ENCODE data around the gene ASGR2.
"Not testable (repeated sequence)": the region's sequence is repeated elsewhere in the genome, so short reads cannot be mapped to it uniquely, and the experiment has no call there.

Gene ASGR2, protein sequence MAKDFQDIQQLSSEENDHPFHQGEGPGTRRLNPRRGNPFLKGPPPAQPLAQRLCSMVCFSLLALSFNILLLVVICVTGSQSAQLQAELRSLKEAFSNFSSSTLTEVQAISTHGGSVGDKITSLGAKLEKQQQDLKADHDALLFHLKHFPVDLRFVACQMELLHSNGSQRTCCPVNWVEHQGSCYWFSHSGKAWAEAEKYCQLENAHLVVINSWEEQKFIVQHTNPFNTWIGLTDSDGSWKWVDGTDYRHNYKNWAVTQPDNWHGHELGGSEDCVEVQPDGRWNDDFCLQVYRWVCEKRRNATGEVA

DNA sequence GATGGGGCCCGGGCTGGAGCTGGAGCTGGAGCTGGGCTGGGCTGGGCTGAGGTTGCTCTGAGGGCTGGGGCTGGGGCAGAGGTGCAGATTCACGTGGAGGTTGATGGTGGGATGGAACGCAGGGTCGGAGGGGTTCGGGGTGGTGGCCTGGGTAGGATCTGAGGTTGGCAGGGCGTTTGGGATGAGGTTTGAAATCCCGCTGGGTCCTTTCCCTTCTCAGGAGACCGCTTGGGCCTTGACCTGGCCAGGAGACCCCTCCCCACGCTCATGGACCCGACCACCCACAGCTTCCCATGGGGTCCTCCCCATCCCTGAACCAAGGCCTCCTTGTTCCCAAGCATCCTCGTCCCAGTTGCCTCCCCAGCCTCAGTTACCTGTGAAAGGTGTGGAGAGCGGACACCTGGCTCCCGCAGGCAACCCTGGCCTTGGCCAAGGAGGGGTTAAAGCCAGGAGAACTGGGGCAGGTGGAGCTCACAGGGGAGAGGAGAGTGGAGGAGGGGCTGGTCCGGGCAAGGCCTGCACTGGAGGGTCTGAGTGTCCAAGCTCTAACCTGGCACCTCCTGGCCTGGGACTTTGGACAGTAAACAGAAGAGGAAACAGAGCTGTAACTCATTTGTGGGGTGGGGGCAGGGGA, at the start of gene ASGR2:
Gene ASGR2 (minus strand): TSS at position 582 of the 634 bp plus-strand sequence. CDS start 582 bp downstream, outside the sequence.
- no peak for DNase-seq

- DNase-seq: not testable (repeated sequence)
Observed at GRCh38 chr17:7159571-7159970, 44.9 kb upstream of the ASGR2 start.

DNA sequence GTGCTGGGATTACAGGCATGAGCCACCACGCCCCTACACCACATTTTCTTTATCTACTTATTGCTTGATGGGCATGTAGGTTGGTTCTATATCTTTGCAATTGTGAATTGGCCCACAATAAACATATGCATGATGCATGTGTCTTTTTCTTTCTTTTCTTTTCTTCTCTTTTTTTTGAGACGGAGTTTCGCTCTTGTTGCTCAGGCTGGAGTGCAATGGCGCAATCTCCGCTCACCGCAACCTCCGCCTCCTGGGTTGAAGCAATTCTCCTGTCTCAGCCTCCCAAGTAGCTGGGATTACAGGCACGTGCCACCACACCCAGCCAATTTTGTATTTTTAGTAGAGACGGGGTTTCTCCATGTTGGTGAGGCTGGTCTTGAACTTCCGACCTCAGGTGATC, 43.8 kb upstream of the ASGR2 start:
- DNase-seq: not testable (repeated sequence)

DNA sequence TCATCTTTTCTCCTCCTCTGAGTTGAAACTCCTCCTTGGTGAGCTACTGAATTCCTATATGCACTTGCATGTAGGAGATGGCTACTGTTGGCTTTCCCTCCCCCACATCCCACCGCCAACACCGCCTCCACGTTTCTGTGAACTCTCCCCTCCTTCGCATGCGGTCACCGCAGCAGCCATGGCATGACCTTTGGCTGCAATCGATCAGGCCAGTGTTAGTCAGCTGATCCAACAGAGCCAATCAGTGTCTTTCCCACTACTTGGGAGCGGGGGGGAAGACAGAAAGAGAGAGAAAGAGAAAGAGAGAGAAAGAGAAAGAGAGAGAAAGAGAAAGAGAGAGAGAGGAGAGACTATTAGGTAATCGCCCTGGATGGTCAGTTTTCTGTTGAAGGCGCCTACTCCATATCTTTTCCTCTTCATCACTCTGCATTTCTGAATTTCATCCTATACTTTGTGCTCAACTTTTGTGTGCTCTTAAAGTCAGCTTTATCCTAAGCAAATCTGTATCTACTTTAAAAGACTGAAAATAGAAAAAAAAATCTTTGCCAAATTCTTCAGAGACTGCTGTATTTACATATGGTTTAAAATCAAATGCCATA, 41.8 kb upstream of the ASGR2 start:
- DNase-seq: no peak

GRCh38 chr17:7147772-7148171, 33.1 kb upstream of the ASGR2 start:
- DNase-seq: no peak

DNA sequence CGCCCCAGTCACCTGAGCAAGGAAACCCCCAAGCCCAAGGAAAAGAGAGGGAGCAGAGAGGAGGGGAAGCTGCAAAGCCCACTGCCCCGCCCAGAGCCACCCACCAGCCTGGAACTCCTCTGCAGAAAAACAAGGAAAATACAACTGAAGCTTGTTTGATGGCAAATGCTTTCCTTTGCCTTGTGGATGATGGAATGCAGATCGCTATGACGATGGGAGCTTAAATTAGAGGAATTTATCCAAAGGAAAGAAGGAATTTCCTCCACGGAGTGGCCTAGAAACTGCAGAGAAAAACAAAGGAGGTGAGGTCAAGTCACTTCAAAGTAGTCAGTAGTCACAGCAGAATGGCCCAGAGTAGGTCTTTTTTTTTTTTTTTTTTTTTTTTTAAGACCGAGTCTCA, 31.5 kb upstream of the ASGR2 start:
- DNase-seq: no peak

DNA sequence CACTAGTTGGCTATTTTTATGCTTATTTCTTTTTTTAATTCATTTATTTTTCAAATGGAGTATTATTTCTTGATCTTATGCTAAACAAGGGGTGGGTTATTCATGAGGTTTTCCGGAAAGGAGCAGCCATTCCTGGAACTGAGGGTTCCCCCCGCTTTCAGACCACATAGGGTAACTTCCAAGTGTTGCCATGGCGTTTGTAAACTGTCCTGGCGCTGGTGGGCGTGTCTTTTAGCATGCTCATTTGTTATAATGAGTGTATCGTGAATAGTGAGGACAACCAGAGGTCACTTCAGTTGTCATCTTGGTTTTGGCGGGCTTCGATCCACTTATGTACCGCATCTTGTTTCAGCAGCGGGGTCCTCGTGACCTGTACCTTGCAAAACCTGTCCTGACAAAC, 29.6 kb upstream of the ASGR2 start:
- no peak for DNase-seq

GRCh38 chr17:7141824-7142223, 27.2 kb upstream of the ASGR2 start:
- DNase-seq: no peak

DNA sequence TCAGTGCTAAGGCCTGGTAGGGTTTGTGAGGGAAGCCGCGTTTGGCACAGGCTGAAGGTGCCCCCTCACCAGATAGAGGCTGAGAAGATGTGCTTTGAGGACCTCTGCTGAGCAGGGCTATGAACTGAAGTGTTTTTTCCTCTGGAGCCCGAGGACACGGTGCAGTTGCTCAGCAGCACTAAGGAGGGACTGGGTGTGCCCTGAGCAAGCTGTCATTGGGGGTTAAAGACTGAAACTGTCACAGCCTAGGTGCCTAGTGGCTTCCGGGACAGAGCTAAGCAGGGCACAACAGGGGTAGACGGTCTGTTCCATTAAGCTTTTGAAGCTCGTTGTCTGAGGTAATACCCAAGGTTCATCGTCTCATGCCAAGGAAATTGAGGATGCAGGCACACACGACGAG, 24.8 kb upstream of the ASGR2 start:
- DNase-seq: no peak

- no peak for DNase-seq
Observed at GRCh38 chr17:7138800-7139381, 24.3 kb upstream of the ASGR2 start.

GRCh38 chr17:7137171-7137943, 22.7 kb upstream of the ASGR2 start:
- no peak for DNase-seq

GRCh38 chr17:7136266-7136877, 21.8 kb upstream of the ASGR2 start:
- DNase-seq: peak; percentile 73

- no peak for DNase-seq
Observed at GRCh38 chr17:7133916-7134315, 19.3 kb upstream of the ASGR2 start.

GRCh38 chr17:7133424-7133823, 18.8 kb upstream of the ASGR2 start:
- DNase-seq: peak; percentile 46

GRCh38 chr17:7132511-7133094, 18.0 kb upstream of the ASGR2 start:
- DNase-seq: peak; percentile 41

GRCh38 chr17:7131423-7131791, 16.8 kb upstream of the ASGR2 start:
- DNase-seq: no peak

DNA sequence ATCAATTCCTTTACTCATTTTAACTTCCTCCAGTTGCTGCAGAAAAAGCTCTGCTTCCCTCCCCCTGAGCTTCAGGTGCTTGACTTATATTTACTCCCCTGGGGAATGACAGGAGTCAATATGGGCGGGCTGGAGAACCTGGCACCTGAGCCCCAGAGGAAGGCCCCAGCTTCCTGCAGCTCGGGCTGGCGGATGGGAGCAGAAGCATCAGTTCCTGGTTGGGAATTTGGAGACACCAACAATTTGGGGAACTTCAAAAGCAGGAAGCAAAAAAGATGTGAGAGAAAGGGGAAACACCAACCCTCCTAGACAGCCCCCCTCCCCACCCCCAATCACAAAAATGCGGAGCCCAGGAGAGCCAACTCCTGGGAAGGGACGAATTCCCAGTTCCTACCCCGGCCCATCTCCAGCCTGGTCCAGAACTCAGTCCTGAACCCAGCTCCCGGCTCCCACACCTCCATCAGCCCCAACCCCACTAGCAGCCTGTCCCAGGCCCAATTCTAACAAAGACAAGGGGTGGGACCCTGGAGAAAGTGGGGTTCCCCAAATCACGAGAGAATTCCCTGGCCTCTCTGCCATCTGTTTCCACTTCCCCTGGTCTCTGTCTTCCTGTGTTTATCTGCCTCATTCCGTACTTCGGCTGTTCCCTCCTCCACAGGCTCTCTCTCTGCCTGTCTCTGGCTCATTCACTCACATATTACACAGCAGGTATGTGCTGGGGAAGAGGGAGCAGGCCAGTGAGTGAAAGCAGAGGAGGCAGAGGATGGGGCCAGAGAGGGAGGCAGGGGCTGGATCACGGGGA, 16.2 kb upstream of the ASGR2 start:
- no peak for DNase-seq

- no peak for DNase-seq
Observed at GRCh38 chr17:7129311-7129710, 14.7 kb upstream of the ASGR2 start.

GRCh38 chr17:7128160-7128559, 13.5 kb upstream of the ASGR2 start:
- no peak for DNase-seq

- not testable (repeated sequence) for DNase-seq
Observed at GRCh38 chr17:7127501-7127900, 12.9 kb upstream of the ASGR2 start.

GRCh38 chr17:7126386-7126785, 11.8 kb upstream of the ASGR2 start:
- DNase-seq: not testable (repeated sequence)
